Measurements from ENCODE around the gene ZBTB7B. TPM values are rescaled to one million over a fixed set of nuclear protein-coding genes. Genes with fewer than 3 reads are reported as not detected.

The ZBTB7B gene
- total and polyA plus RNA-seq, 9 of the 15 experiments (the other 6 are each of a cell fraction or from before 2014, with no cell fraction given): 0.04 to 46.5 (median 15.2) TPM

DNA sequence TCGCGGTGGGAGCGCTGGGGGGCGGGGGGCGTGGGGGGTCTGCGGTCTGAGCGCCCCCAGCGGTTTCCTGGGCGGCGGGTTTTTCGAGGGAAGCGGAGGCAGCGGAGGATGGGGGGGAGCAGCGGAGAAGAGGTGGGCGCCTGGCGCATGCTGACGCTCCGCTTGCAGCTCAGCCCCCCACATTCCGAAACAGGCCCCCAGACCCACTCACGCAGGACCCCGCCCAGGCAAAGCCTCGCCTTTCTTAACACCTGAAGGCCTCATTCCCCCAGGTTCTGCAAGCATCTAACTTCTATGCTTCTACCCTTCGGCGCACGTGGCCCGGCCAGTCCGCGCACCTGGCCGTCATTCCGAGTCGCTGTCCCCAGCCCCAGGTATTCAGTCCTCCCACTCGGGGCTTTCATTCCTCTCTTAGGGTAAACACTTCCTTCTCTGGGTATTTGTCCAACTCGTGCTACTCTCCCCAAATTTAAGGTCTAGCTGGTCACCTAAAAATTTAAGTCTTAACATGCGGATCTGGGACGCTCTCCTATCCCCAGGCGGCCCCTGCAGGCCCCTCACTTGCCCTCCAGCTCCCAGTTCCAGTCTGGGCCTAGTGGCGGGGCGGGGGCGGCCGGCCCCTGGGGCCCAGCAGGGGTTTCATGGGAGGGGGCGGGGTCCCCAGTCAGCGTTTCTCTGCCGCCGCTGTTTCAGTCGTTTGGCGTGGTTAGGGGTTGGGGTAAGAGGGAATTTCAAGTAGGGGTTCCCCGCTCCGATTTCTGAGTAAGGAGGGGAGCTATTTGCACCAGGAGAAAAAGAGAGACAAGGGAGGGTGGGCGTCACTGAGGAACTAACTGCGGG, 2.8 kb upstream of the ZBTB7B start (continued):
- peak; percentile 26; the same call in 1 of the 2 replicates for TF ChIP-seq JUND (IDR thresholded peaks at IDR 0.05; ENCODE audit: borderline replicate concordance, low read depth, low read length)
- no peak; the same call in 2 of the 3 replicates for TF ChIP-seq JUND (tag; IDR thresholded peaks at IDR 0.05; ENCODE audit: borderline replicate concordance, low read depth, low read length)
- TF ChIP-seq RBFOX2 (IDR thresholded peaks at IDR 0.05; ENCODE audit: low read depth, low read length): peak; percentile 81
- TF ChIP-seq TEAD1 (CRISPR knock-in tag; IDR thresholded peaks at IDR 0.05): peak in 1 of 2 experiments; percentile 28; a peak in 1 of 4 replicates
- TF ChIP-seq, protein P1, sequence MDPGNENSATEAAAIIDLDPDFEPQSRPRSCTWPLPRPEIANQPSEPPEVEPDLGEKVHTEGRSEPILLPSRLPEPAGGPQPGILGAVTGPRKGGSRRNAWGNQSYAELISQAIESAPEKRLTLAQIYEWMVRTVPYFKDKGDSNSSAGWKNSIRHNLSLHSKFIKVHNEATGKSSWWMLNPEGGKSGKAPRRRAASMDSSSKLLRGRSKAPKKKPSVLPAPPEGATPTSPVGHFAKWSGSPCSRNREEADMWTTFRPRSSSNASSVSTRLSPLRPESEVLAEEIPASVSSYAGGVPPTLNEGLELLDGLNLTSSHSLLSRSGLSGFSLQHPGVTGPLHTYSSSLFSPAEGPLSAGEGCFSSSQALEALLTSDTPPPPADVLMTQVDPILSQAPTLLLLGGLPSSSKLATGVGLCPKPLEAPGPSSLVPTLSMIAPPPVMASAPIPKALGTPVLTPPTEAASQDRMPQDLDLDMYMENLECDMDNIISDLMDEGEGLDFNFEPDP (CRISPR knock-in tag; IDR thresholded peaks at IDR 0.05): no peak
- TF ChIP-seq HDAC8 (tag; IDR thresholded peaks at IDR 0.05): no peak
- peak in 1 of 2 experiments; percentile 67; a peak in 1 of 4 replicates for TF ChIP-seq SIN3A (IDR thresholded peaks at IDR 0.05; ENCODE audit: borderline replicate concordance in 2 of 2, control insufficient read depth in 1 of 2, low read depth in 2 of 2, low read length in 2 of 2)
- TF ChIP-seq, protein P2, sequence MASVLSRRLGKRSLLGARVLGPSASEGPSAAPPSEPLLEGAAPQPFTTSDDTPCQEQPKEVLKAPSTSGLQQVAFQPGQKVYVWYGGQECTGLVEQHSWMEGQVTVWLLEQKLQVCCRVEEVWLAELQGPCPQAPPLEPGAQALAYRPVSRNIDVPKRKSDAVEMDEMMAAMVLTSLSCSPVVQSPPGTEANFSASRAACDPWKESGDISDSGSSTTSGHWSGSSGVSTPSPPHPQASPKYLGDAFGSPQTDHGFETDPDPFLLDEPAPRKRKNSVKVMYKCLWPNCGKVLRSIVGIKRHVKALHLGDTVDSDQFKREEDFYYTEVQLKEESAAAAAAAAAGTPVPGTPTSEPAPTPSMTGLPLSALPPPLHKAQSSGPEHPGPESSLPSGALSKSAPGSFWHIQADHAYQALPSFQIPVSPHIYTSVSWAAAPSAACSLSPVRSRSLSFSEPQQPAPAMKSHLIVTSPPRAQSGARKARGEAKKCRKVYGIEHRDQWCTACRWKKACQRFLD (CRISPR knock-in tag; IDR thresholded peaks at IDR 0.05): 0 out of 2 replicates have a peak, but pooled peaks have one; percentile 31
- TF ChIP-seq GATAD2B (IDR thresholded peaks at IDR 0.05; ENCODE audit: borderline replicate concordance): no peak
- no peak for TF ChIP-seq LCOR (CRISPR knock-in tag; IDR thresholded peaks at IDR 0.05)
- TF ChIP-seq, protein P3, sequence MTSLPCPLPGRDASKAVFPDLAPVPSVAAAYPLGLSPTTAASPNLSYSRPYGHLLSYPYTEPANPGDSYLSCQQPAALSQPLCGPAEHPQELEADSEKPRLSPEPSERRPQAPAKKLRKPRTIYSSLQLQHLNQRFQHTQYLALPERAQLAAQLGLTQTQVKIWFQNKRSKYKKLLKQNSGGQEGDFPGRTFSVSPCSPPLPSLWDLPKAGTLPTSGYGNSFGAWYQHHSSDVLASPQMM (CRISPR knock-in tag; IDR thresholded peaks at IDR 0.05): no peak
- TF ChIP-seq, protein P4, sequence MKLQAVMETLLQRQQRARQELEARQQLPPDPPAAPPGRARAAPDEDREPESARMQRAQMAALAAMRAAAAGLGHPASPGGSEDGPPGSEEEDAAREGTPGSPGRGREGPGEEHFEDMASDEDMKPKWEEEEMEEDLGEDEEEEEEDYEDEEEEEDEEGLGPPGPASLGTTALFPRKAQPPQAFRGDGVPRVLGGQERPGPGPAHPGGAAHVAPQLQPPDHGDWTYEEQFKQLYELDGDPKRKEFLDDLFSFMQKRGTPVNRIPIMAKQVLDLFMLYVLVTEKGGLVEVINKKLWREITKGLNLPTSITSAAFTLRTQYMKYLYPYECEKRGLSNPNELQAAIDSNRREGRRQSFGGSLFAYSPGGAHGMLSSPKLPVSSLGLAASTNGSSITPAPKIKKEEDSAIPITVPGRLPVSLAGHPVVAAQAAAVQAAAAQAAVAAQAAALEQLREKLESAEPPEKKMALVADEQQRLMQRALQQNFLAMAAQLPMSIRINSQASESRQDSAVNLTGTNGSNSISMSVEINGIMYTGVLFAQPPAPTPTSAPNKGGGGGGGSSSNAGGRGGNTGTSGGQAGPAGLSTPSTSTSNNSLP (IDR thresholded peaks at IDR 0.05; ENCODE audit: borderline replicate concordance, low read depth, low read length): no peak
- 0 out of 2 replicates have a peak, but pooled peaks have one; percentile 13 for TF ChIP-seq SMARCE1 (IDR thresholded peaks at IDR 0.05)
- TF ChIP-seq PML (IDR thresholded peaks at IDR 0.05; ENCODE audit: low read length): peak; percentile 15; the same call in 1 of the 2 replicates
- TF ChIP-seq, protein P5, sequence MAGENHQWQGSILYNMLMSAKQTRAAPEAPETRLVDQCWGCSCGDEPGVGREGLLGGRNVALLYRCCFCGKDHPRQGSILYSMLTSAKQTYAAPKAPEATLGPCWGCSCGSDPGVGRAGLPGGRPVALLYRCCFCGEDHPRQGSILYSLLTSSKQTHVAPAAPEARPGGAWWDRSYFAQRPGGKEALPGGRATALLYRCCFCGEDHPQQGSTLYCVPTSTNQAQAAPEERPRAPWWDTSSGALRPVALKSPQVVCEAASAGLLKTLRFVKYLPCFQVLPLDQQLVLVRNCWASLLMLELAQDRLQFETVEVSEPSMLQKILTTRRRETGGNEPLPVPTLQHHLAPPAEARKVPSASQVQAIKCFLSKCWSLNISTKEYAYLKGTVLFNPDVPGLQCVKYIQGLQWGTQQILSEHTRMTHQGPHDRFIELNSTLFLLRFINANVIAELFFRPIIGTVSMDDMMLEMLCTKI (IDR thresholded peaks at IDR 0.05; ENCODE audit: partially characterized antibody): no peak
- TF ChIP-seq GABPA (tag; conservative IDR thresholded peaks at IDR 0.05; ENCODE audit: low read depth): peak; percentile 3; the same call in 1 of the 2 replicates
- TF ChIP-seq ZNF408 (CRISPR knock-in tag; IDR thresholded peaks at IDR 0.05; ENCODE audit: low read depth): no peak
- no peak for TF ChIP-seq ZNF347 (CRISPR knock-in tag; IDR thresholded peaks at IDR 0.05; ENCODE audit: low read depth)
- no peak for TF ChIP-seq ZNF23 (CRISPR knock-in tag; IDR thresholded peaks at IDR 0.05)
- TF ChIP-seq NR3C1 (CRISPR knock-in tag; IDR thresholded peaks at IDR 0.05): no peak

Data from K562 (cell line).